ENCODE measurements around the gene CDR2.
"Not testable (repeated sequence)": the region's sequence is repeated elsewhere in the genome, so short reads cannot be mapped to it uniquely, and the experiment has no call there.

The CDR2 gene

DNA sequence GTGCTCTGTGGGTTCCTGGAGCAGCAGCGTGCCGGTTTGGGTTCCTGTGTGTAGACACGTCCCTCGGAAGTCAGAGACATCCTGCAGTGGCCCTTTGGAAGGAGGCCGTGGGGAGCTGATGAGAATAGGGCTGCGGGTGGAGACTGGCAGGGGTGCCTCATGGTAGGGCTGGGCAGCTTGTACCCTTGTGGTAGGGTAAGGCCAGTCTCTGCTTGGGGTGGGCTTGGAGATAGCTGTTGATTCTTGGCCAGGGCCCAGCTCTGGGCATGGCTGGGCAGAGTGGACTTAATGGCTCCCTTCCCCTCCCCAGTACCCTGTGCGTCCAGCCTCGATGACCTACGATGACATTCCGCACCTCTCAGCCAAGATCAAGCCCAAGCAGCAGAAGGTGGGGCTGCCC lies 66.6 kb downstream of the CDR2 start:
- no peak for DNase-seq (ENCODE audit: low read depth, low spot score)

DNA sequence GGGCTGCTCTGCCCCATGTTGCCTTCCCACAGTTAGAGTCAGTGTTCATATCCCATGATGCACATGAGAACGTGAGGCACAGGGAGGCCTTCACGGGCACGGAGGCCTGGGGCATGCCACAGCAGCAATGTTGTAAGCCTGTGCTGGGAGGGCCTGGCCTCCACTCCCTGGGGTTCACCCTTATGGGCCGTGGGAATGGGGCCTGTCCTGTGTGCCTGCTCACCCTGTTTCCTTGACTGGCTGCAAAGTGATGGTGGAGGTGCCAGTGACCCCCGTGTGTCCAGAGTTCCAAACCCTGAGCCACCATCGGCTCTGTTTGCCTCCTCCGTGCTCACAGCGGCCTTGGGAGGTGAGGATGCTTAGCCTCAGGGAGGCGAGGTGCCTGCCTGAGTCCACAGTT lies 67.6 kb downstream of the CDR2 start:
- DNase-seq (ENCODE audit: low read depth, low spot score), result no peak

DNA sequence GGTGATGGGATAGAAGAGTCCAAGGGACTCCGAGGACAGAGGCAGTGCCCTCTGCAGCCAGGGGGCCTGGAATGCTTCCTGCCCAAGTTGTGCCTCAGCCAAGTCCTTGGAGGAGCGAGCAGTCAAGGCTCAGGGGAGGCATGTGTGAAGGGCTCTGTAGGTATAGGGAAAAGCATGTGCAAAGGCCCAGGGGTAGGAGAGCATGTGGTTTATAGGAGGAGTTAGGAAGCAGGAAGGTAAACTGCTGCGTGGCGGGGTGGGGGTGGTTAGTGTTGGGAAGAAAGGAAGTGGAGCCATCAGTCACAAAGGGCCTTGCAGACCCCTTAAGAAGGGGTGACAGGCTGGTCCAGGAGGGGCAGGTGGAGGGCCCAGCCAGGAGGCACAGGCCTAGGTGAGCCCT lies 70.0 kb downstream of the CDR2 start:
- no peak for DNase-seq (ENCODE audit: low read depth, low spot score)

DNA sequence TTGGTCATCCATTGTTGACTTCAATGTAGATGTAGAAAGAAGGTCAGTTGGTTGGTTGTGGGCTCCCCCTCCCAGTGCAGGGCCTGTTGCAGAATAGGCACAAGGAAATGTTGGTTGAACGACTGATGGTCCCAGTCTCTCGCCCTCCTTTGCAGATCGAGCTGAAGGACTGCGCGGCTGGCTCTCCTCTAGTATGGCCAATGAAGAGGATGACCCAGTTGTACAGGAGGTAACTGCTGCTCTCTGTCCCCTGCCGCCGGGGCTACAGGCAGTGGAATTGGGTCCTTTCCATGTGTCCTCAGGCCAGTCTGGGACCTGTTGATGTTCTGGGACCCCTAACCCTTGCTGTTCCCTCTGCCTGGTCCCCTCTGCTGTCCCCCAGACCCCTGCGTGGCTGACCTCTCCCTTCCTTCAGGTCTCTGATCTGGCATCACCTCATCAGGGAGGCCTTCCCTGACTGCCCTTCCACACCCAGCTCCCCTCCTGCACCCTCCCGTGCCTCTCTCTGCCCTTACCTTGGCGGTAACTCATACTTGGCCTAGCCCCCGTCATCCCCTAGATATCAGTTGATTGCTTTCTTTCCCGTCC lies 71.5 kb downstream of the CDR2 start:
- DNase-seq (ENCODE audit: low read depth, low spot score), result no peak

DNA sequence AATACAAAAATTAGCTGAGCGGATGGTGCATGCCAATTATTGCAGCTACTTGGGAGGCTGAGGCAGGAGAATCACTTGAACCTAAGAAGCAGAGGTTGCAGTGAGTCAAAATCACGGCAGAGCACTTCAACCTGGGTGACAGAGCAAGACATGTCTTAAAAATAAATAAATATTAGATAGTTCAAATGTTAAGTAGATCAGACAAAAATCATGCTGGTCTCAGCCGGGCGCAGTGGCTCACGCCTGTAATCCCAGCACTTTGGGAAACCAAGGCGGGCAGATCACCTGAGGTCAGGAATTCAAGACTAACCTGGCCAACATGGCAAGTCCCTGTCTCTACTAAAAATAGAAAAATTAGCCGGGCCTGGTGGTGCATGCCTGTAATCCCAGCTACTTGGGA lies 73.0 kb downstream of the CDR2 start:
- not testable (repeated sequence) for DNase-seq (ENCODE audit: low read depth, low spot score)

DNA sequence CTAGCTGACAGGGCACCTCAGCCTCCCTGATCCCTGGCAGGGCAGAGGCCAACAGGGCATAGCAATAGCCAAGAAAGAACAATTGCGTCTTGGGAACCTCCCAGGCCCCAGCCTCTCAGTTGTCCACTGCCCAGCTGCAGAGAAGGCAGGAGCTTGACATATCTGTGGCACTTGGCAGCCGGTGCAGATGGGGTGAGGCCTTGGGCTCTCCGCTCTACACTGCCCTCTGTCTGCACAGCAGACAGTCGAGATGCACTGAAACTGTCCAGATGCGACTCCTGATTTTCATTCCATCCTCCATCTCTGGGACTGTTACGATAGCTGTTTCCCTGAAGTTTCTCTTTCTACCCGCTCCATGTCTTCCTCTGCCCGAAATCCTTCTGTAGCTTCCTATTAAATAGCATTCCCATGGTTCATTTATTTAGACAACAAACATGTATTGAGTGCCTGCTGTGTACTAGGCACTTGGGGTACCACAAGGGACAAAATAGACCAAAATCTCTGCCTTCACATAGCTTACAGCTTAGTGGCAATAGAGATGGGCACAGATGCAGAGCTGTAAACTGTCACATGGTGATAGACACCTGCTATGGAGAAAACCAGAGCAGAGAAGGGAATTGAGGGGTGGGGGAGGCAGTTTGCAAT lies 73.9 kb downstream of the CDR2 start:
- no peak for DNase-seq (ENCODE audit: low read depth, low spot score)

DNA sequence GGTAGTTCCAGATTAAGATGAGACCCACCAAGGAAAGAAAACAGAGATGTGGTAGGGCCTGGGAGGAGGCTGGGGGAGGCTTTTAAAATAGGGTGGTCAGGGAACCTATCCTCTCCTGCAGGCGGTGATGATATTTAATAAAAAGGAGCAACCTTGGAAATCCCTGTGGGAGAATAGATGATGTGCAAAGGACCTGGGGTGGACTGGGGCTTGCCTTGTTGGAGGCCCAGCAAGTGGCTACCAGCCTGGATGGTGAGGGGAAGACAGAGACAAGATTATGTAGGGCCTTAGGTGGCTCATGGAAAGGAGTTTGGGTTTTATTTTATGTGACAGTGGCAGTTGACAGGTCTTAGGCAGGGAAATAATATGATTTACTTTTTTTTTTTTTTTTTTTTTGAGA lies 75.4 kb downstream of the CDR2 start:
- DNase-seq (ENCODE audit: low read depth, low spot score), result no peak

DNA sequence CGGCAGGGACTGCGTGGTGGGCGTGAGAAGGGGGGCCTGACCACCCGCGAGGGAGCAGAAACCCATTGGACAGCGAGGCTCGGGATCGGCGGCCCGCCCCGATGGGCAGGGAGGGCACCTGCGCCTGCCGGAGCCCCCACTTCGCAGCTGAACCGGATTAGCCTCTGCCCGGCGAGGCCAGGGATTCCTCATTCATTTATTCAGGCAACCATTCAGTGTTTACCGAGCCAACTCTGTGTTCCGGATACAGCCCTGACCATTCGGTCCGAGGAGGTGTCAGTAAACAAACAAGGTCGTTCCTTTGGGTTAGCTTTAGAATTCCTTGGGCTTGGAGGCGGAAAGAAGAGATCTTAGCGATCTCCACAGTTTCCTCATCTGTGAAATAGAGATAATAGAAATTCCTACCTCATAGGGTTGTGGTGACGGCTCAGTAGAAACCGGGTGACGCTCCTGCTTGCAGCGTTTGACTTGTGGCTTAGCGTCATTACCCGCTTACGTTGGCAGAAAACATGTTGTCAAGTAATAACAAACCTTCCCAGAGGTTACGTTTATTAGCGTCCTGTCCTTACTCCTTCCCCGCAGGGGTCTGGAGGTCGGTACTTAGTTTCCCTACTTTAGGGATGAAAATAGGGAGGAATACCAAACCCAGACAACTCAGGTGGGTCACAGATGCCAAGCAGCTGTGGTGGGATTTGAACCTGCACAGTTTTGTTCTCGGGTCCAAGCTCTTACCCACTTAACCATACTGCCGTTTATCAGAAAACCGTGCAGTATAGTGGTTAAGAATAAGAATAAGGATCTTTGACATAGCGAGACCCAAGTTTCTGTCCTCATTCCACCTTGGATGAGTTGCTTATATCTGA lies 76.3 kb downstream of the CDR2 start:
- peak; percentile 34 for DNase-seq (ENCODE audit: low read depth, low spot score)

DNA sequence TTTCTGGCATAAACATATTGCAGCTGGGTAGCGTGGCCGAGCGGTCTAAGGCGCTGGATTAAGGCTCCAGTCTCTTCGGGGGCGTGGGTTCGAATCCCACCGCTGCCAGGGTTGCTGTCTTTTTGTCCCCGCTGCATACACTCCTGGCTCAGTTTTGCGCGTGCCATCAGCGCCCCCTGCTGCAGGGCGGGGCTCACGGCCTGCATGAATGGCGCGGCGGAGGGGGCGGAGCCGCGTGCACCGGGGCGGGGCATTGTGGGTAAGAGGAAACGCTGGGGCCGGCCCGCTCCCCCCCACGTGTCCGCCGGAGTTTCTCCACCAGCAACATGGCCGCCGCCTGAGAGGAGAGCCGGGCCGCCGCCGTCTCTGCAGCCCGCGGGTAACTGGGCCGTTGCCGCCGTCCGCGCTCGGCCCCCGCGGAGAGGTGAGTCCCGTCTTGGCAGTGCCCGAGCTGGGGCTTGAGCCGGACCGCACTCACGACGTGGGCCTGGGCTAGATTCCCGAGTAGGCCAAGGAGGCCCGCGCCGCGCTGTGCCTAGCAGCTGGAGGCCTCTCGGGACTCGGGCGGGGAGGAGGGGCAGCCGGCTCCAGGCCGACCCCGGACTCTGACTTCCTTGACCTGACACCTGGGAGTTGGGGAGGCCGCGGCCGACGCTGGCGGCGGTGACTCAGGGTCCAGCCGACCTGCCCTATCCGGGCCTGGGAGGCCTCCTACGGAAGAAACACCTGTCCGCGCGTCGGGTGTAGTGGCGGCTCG lies 77.1 kb downstream of the CDR2 start, which contains the start of gene POLR3E:
POLR3E (plus strand) TSS at position 296 of the 757 bp plus-strand sequence. CDS start 5,560 bp downstream, outside the sequence.
- DNase-seq (ENCODE audit: low read depth, low spot score), result peak; percentile 99

DNA sequence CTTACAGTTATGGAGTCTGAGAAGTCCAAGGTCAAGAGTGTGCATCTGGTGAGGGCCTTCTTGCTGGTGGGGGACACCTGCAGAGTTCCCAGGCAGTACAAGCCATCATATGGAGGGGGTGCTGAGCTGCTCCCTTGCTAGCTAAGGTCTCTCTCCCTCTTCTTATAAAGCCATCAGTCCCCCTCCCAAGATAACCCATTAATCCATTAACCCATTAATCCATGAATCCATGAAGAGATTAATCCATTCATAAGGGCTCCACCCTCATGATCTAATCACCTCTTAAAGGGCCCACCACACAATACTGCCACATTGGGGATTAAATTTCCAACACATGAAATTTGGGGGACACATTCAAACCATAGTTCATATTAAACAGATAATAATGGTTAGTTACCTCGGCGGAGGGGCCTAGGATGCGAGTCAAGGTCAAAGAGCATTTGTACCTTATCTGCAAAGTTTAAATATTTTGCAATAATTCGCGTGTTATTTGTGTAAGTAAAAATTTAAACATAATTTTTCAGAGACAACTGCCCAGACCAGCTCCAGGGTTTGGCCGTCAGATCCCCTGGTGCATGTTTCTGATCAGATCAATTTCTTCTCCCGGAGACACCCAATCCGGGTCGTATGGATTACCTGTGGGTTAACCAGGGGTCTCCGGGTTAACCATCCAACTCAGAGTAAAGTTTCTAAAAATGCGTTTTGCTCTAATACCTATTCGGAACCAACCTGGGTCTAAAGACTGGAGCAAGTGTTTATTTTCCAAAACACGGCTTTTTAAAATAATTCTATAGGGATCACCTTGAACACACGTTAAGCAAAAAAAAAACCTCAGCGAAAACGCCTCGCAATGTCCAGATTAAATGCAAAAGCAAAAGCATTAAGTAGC lies 78.0 kb downstream of the CDR2 start:
- no peak for DNase-seq (ENCODE audit: low read depth, low spot score)

Data from activated naive CD8-positive, alpha-beta T cell treated with anti-CD3 and anti-CD28 coated beads, Interleukin-2, amount 50 U/mL, for 16 hours (primary cell).